ACC112 (cell line): ENCODE results near the gene C16orf96.

Source experiments
- H2AFZ ChIP-seq: fragments of 200-600 bp; sonication (generic); one replicate; pipeline ENCODE4 v1.6.0; 2017; ENCODE audit warnings: antibody characterized with exemption, low read length; ENCODE audit not compliant: unreplicated experiment
- H3K27ac ChIP-seq: fragments of 200-600 bp; sonication (generic); 2 replicates; pipeline ENCODE4 v1.5.1; 2014; ENCODE audit warnings: low read depth, mild to moderate bottlenecking, antibody characterized with exemption, low read length, moderate library complexity
- H3K27me3 ChIP-seq: fragments of 200-600 bp; sonication (generic); 2 replicates; pipeline ENCODE4 v1.6.1; 2014; ENCODE audit warnings: mild to moderate bottlenecking, antibody characterized with exemption, low read length, moderate library complexity, mixed read lengths; ENCODE audit not compliant: insufficient read depth
- H3K36me3 ChIP-seq: fragments of 200-600 bp; sonication (generic); 2 replicates; pipeline ENCODE4 v1.6.1; 2016; ENCODE audit warnings: mild to moderate bottlenecking, antibody characterized with exemption, low read length, moderate library complexity, mixed read lengths; ENCODE audit not compliant: insufficient read depth
- H3K4me1 ChIP-seq: fragments of 200-600 bp; sonication (generic); one replicate; pipeline ENCODE4 v1.6.1; 2016; ENCODE audit warnings: low read length, mixed read lengths; ENCODE audit not compliant: insufficient read depth, unreplicated experiment, control insufficient read depth
- H3K4me3 ChIP-seq: fragments of 200-600 bp; sonication (generic); 2 replicates; pipeline ENCODE4 v1.5.1; 2014; ENCODE audit warnings: mild to moderate bottlenecking, low read depth, low read length
- H3K79me2 ChIP-seq: fragments of 200-600 bp; sonication (generic); one replicate; pipeline ENCODE4 v1.6.0; 2016; ENCODE audit warnings: low read length; ENCODE audit not compliant: control insufficient read depth, unreplicated experiment, insufficient read depth

The C16orf96 gene

DNA sequence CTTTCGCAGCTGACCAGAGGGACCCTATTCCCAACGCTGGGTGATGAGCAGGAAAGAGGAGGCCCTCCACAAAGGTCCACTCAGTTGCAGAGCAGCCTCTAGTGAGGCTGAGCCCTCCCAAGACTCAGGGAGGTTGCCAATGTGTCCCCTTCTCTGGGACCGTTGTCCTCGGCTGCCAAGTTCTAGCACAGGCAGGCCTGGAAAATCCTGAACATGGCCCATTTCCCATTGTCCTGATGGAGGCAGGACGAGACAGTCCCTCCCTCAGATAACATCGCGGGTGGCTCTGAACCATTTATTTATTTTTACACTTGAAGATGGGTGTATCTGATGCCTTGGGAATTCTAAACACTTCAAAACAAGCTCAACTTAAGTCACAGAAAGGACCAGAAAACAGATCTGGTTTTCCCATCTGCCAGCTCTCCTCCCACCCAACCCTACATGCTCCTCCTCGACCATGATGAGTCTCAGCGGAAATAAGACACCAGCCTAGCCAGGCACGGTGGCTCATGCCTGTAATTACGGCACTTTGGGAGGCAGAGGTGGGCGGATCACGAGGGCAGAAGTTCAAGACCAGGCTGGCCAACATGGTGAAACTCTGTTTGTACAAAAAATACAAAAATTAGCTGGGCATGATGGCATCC lies 30.4 kb upstream of the C16orf96 start:
- no peaks in the 10 kb centered on the region for H3K4me1 ChIP-seq
- no peak overlapping the region for H2AFZ ChIP-seq
- no peak overlapping the region for H3K27ac ChIP-seq
- no peaks in the 10 kb centered on the region for H3K36me3 ChIP-seq
- H3K79me2 ChIP-seq, result no peaks in the 10 kb centered on the region
- H3K4me3 ChIP-seq, result no peak overlapping the region
- no peaks in the 10 kb centered on the region for H3K27me3 ChIP-seq

DNA sequence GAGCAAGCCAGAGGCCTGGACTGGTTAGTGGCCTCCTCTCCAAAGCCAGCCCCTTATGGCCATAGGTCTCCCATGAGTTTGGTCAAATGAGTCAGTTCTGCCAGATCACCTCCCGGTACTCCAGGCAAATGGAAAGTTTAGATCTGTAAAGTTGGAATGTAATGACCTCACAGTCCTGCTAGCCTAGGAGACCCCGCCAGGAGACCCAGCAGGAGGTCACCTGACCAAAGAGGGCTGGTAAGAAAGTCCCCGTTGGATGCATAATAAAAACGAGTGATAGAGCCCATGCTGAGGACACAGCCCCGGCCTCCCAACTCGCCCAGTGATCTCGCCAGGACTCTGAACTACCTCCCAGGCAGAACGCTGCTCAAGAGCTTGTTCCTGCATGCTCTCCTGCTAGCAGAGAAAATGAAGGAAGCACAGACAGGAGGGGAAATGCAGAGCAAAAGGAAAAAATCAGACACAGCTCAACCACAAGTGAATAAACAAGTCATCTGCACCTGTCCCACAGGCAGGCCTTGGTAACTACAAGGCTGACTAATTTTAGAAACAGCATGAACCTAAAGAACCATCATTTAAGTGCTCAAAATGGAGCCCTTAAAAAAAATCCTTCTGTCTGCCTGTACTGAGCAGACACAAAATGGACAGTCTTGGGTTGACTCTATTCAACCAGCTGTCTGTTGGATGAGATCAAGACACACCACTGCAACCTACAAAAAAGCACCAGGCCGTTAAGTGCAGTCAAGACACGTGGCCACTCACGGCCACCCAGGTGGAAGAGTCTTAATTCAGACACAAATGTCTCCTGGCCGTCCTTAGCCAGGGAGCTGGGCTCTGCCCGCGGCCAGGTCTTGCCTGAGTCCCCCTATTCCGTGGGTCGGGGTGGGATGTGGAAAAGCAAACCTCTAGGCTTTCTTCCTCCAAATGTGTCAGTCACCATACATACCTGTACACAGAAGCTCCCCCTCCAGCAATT lies 26.8 kb upstream of the C16orf96 start:
- no peaks in the 10 kb centered on the region for H3K4me1 ChIP-seq
- no peaks in the 10 kb centered on the region for H3K27me3 ChIP-seq
- H3K27ac ChIP-seq, result no peak overlapping the region
- H2AFZ ChIP-seq, result no peak overlapping the region
- peaks cover 10% of the 10 kb centered on the region for H3K79me2 ChIP-seq
- H3K36me3 ChIP-seq, result no peaks in the 10 kb centered on the region
- no peak overlapping the region for H3K4me3 ChIP-seq

DNA sequence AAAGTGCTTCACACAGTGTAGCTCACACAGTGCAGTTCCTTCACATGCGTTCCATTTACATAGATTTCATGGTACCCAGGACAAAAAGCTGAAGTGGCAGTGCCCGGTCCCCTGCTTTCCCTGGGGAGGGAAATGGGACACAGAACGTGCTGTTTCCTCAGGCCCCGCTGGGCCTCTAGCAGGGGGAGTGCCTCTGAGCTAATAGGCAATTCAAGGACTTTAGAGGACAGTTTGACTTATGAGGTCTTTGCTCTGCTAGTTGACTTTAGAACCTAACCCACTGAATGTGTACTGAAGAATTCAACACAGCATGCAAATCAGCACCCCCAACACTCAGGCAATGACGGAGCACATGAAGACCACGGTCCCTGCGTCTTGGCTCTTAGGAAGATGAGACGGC lies 24.3 kb upstream of the C16orf96 start:
- Histone ChIP-seq H3K4me3 (no peak overlapping the region), H3K27me3 (no peaks in the 10 kb centered on the region), H3K79me2 (peaks cover 32% of the 10 kb centered on the region), H3K36me3 (no peaks in the 10 kb centered on the region), H2AFZ (no peak overlapping the region), H3K27ac (no peak overlapping the region), H3K4me1 (peaks cover 2% of the 10 kb centered on the region)

GRCh38 chr16:4532238-4532637 lies 23.9 kb upstream of the C16orf96 start:
- no peaks in the 10 kb centered on the region for H3K36me3 ChIP-seq
- no peak overlapping the region for H3K4me3 ChIP-seq
- no peak overlapping the region for H2AFZ ChIP-seq
- H3K27me3 ChIP-seq, result no peaks in the 10 kb centered on the region
- H3K79me2 ChIP-seq, result peaks cover 36% of the 10 kb centered on the region
- H3K27ac ChIP-seq, result no peak overlapping the region
- peaks cover 6% of the 10 kb centered on the region for H3K4me1 ChIP-seq

DNA sequence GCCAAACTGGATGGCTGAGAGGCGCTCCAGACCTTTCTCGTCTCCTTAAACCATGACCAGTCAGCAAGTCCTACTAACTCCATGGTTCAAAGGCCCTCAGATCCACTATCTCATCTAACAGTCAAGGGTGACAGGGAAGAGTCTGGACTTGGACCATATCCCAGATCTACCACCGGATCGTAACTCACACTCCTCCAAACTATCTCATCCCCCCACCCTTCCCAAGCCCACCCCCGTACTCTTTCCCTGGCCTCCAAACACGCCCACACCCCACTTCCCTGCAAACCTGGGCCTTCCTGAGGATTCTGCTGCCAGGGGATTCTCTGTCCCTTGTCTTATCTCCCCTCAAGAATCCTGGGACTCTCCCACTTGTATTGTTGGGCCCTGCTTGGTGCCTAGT lies 22.6 kb upstream of the C16orf96 start:
- H3K36me3 ChIP-seq, result no peaks in the 10 kb centered on the region
- H3K27ac ChIP-seq, result no peak overlapping the region
- H3K79me2 ChIP-seq, result peaks cover 49% of the 10 kb centered on the region
- H3K4me3 ChIP-seq, result no peak overlapping the region
- no peak overlapping the region for H2AFZ ChIP-seq
- H3K4me1 ChIP-seq, result peaks cover 7% of the 10 kb centered on the region
- no peaks in the 10 kb centered on the region for H3K27me3 ChIP-seq

DNA sequence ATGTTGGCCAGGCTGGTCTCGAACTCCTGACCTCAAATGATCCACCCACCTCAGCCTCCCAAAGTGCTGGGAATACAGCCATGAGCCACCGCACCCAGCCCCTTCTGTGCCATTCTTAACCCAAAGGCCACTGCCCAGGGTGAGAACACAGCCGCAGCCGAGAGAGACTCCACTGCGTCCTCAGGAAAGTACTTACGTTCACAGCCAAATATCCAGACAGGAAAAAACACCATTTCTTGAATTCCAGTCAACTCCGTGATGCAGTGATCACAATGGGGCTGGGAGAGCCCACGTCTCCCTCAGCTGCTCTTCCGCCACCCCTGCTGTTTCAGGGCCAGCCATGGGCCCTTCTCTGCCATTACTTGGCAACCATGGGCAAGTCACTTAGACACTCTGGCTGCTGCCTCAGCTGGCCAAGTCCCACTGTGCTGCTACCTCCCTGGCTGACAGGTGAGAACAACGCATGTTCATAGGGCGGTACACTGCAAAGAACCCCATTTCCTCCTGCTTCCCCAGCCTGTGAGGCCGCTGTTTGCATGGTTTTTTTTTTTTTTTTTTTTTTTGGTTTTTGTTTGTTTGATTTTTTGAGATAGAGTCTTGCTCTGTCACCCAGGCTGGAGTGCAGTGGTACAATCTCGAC lies 21.9 kb upstream of the C16orf96 start:
- Histone ChIP-seq H3K4me3 (no peak overlapping the region), H3K36me3 (no peaks in the 10 kb centered on the region), H3K4me1 (peaks cover 7% of the 10 kb centered on the region), H3K27me3 (no peaks in the 10 kb centered on the region), H3K27ac (no peak overlapping the region), H2AFZ (no peak overlapping the region), H3K79me2 (peaks cover 49% of the 10 kb centered on the region)

GRCh38 chr16:4535627-4536108 lies 20.5 kb upstream of the C16orf96 start:
- H3K79me2 ChIP-seq, result peaks cover 49% of the 10 kb centered on the region
- H3K4me1 ChIP-seq, result peaks cover 7% of the 10 kb centered on the region
- H3K27ac ChIP-seq, result no peak overlapping the region
- H3K27me3 ChIP-seq, result no peaks in the 10 kb centered on the region
- H3K4me3 ChIP-seq, result no peak overlapping the region
- no peaks in the 10 kb centered on the region; the same call in 1 of the 2 replicates for H3K36me3 ChIP-seq
- no peak overlapping the region for H2AFZ ChIP-seq

- H3K27me3 ChIP-seq, result no peaks in the 10 kb centered on the region
- no peak overlapping the region for H2AFZ ChIP-seq
- peak overlapping the region; percentile 96 for H3K4me3 ChIP-seq
- H3K27ac ChIP-seq, result no peak overlapping the region
- H3K79me2 ChIP-seq, result peaks cover 47% of the 10 kb centered on the region
- peaks cover 7% of the 10 kb centered on the region for H3K4me1 ChIP-seq
- H3K36me3 ChIP-seq, result no peaks in the 10 kb centered on the region; the same call in 1 of the 2 replicates
Observed at GRCh38 chr16:4536391-4537106, 19.6 kb upstream of the C16orf96 start.

GRCh38 chr16:4537376-4538343 lies 18.5 kb upstream of the C16orf96 start:
- Histone ChIP-seq H2AFZ (peak overlapping the region; percentile 74), H3K79me2 (peaks cover 45% of the 10 kb centered on the region), H3K27ac (peak overlapping the region; percentile 75; the same call in 1 of the 2 replicates), H3K4me1 (peaks cover 7% of the 10 kb centered on the region), H3K4me3 (peak overlapping the region; percentile 96), H3K27me3 (no peaks in the 10 kb centered on the region), H3K36me3 (no peaks in the 10 kb centered on the region; the same call in 1 of the 2 replicates)
